Thyroid gland (tissue), 4 donors: ENCODE results near the gene LIMS1.

Experiments
- CTCF ChIP-seq, 6 experiments: fragments of 200-600 bp in 3 of 6; fragments of 450-650 bp in 3 of 6; sonication (generic) in 3 of 6; IDR thresholded peaks; one replicate each; pipeline ENCODE4 v1.5.1; 2016 to 2019; ENCODE audit warnings: antibody characterized with exemption in 6 of 6, mild to moderate bottlenecking in 2 of 6, inconsistent platforms in 1 of 6, moderate library complexity in 1 of 6
- POLR2A ChIP-seq, 2 donors: fragments of 450-650 bp; IDR thresholded peaks; one replicate each; pipeline ENCODE4 v1.6.1; 2017; ENCODE audit warnings: antibody characterized with exemption in 2 of 2, mild to moderate bottlenecking in 2 of 2, moderate library complexity in 1 of 2

GRCh38 chr2:108616751-108617161 lies 82.5 kb downstream of the LIMS1 start:
- no peak for TF ChIP-seq CTCF (IDR thresholded peaks at IDR 0.05)
- TF ChIP-seq POLR2A (IDR thresholded peaks at IDR 0.05): no peak
